A172 (cell line): ENCODE data around the gene NT5E. TPM values are rescaled to one million over a fixed set of nuclear protein-coding genes. Genes with fewer than 3 reads are reported as not detected.

Experiments used
- DNase-seq: peaks from one replicate; pipeline ENCODE4 v3.0.0-alpha.2; 2015; ENCODE audit warnings: low spot score
- total RNA-seq: library from RNA; depleted of rRNA; stranded (reverse); fragments of >200 nt; shearing (Covaris generic); gene quantifications from 2 replicates; pipeline ENCODE4 v1.2.3, GENCODE V29; 2014

The NT5E gene
- total RNA-seq, 1 experiment from 2014 or later, result 155 TPM

GRCh38 chr6:85421972-85422371 is 27.9 kb upstream of the NT5E start:
- peak; percentile 60 for DNase-seq

GRCh38 chr6:85422996-85423395 is 26.9 kb upstream of the NT5E start:
- DNase-seq, result peak; percentile 16

GRCh38 chr6:85424981-85425380 is 24.9 kb upstream of the NT5E start:
- no peak for DNase-seq

- no peak for DNase-seq
These were observed 23.9 kb upstream of the NT5E start for GRCh38 chr6:85425997-85426396.

- no peak for DNase-seq
These were observed 21.4 kb upstream of the NT5E start for GRCh38 chr6:85428486-85428885.

- no peak for DNase-seq
These were observed 20.5 kb upstream of the NT5E start for GRCh38 chr6:85429346-85429745.

GRCh38 chr6:85431271-85431670 is 18.6 kb upstream of the NT5E start:
- no peak for DNase-seq

GRCh38 chr6:85432554-85432953 is 17.3 kb upstream of the NT5E start:
- DNase-seq, result no peak

GRCh38 chr6:85435851-85436250 is 14.0 kb upstream of the NT5E start:
- DNase-seq, result no peak

- DNase-seq, result no peak
These were observed 13.5 kb upstream of the NT5E start for GRCh38 chr6:85436411-85436810.

- peak; percentile 62 for DNase-seq
These were observed 12.9 kb upstream of the NT5E start for GRCh38 chr6:85436939-85437495.

GRCh38 chr6:85443349-85444117 is 6.3 kb upstream of the NT5E start:
- DNase-seq, result no peak

- DNase-seq, result peak; percentile 76
These were observed 480 bp upstream of the NT5E start for GRCh38 chr6:85449388-85449817.

GRCh38 chr6:85451565-85452306 is 1.9 kb downstream of the NT5E start:
- no peak for DNase-seq

GRCh38 chr6:85452441-85452881 is 2.6 kb downstream of the NT5E start:
- DNase-seq, result no peak

- no peak for DNase-seq
These were observed 3.2 kb downstream of the NT5E start for GRCh38 chr6:85453052-85453451.

- no peak for DNase-seq
These were observed 3.6 kb downstream of the NT5E start for GRCh38 chr6:85453490-85453889.

GRCh38 chr6:85455471-85456026 is 5.7 kb downstream of the NT5E start:
- DNase-seq, result no peak

GRCh38 chr6:85456782-85457181 is 6.9 kb downstream of the NT5E start:
- DNase-seq, result no peak

GRCh38 chr6:85458184-85458583 is 8.3 kb downstream of the NT5E start:
- no peak for DNase-seq

GRCh38 chr6:85458782-85459181 is 8.9 kb downstream of the NT5E start:
- DNase-seq, result peak; percentile 75

- peak; percentile 89 for DNase-seq
These were observed 9.5 kb downstream of the NT5E start for GRCh38 chr6:85459224-85459901.
